Measurements from ENCODE around the gene EPHB2.
A peak's percentile ranks its signal among the peaks of the same experiment; 100 is the strongest.

Gene EPHB2

GRCh38 chr1:22816803-22817202 is 106.2 kb downstream of the EPHB2 start:
- no CpG with 5 or more reads among the region's 5 CpGs for WGBS, 2 donors (ENCODE audit: extremely low coverage in 2 of 2, insufficient read length in 2 of 2, insufficient replicate concordance in 1 of 2)

GRCh38 chr1:22817462-22817861 is 106.8 kb downstream of the EPHB2 start:
- H3K4me2 ChIP-seq (ENCODE audit: insufficient read depth, low read length, poor library complexity, severe bottlenecking): no peak overlapping the region
- H2BK15ac ChIP-seq (ENCODE audit: low read length): no peak overlapping the region
- H3K4me1 ChIP-seq (ENCODE audit: control insufficient read depth in 2 of 2, insufficient read depth in 1 of 2, low read depth in 1 of 2, low read length in 2 of 2): peaks cover 11 to 18% of the 10 kb centered on the region in 2 donors
- H3K27ac ChIP-seq (replicated peaks; ENCODE audit: low read length): peak overlapping the region; percentile 21
- WGBS, 2 donors (ENCODE audit: extremely low coverage in 2 of 2, insufficient read length in 2 of 2, insufficient replicate concordance in 1 of 2): no CpG with 5 or more reads among the region's 5 CpGs
- no peak overlapping the region for H3K4me3 ChIP-seq (ENCODE audit: low read length in 2 of 2)
- H4K8ac ChIP-seq (ENCODE audit: low read depth, low read length): no peak overlapping the region
- H3K9ac ChIP-seq (ENCODE audit: low read depth, low read length, poor library complexity): no peak overlapping the region
- H4K91ac ChIP-seq (ENCODE audit: low read depth, low read length, poor library complexity): no peak overlapping the region
- no peaks in the 10 kb centered on the region for H3K27me3 ChIP-seq (ENCODE audit: control insufficient read depth in 3 of 3, insufficient read depth in 3 of 3, low read depth in 1 of 3, low read length in 3 of 3)
- peaks cover 0 to 2% of the 10 kb centered on the region in 2 donors for H3K36me3 ChIP-seq (replicated peaks in 1 of 2; ENCODE audit: control insufficient read depth in 2 of 2, insufficient read depth in 2 of 2, low read length in 2 of 2)
- no peaks in the 10 kb centered on the region for H3K79me1 ChIP-seq (ENCODE audit: low read depth, low read length)
- DNase-seq (ENCODE audit: low spot score): no peak
- H2AK5ac ChIP-seq (ENCODE audit: low read depth, low read length): no peak overlapping the region
- peak overlapping the region; percentile 42 for H2BK5ac ChIP-seq (ENCODE audit: low read length)
- no peaks in the 10 kb centered on the region for H3K9me3 ChIP-seq (replicated peaks in 1 of 2; ENCODE audit: control insufficient read depth in 2 of 2, insufficient read depth in 1 of 2, low read depth in 1 of 2, low read length in 2 of 2)
- H2BK120ac ChIP-seq (ENCODE audit: low read depth, low read length): no peak overlapping the region
- H3K14ac ChIP-seq (ENCODE audit: low read length): no peak overlapping the region
- H2AFZ ChIP-seq (ENCODE audit: low read length): no peak overlapping the region
- peak overlapping the region; percentile 60 for H3K18ac ChIP-seq (ENCODE audit: low read length)
- H3K4ac ChIP-seq (ENCODE audit: low read length): no peak overlapping the region
- no peak overlapping the region for H2BK12ac ChIP-seq (ENCODE audit: low read length)
- no peak overlapping the region for H3K23ac ChIP-seq (ENCODE audit: low read depth, low read length, poor library complexity)

More at GRCh38 chr1:22816803-22817202, 106.2 kb downstream of the EPHB2 start:
- no peak overlapping the region for H2AK5ac ChIP-seq (ENCODE audit: low read depth, low read length)
- no peak overlapping the region for H2BK12ac ChIP-seq (ENCODE audit: low read length)
- H2AFZ ChIP-seq (ENCODE audit: low read length): no peak overlapping the region
- H3K4me1 ChIP-seq (ENCODE audit: control insufficient read depth in 2 of 2, insufficient read depth in 1 of 2, low read depth in 1 of 2, low read length in 2 of 2): peaks cover 11 to 18% of the 10 kb centered on the region in 2 donors
- H3K18ac ChIP-seq (ENCODE audit: low read length): no peak overlapping the region
- no peak overlapping the region for H3K4ac ChIP-seq (ENCODE audit: low read length)
- H3K36me3 ChIP-seq (replicated peaks in 1 of 2; ENCODE audit: control insufficient read depth in 2 of 2, insufficient read depth in 2 of 2, low read length in 2 of 2): peaks cover 0 to 2% of the 10 kb centered on the region in 2 donors
- H2BK5ac ChIP-seq (ENCODE audit: low read length): no peak overlapping the region
- no peak overlapping the region for H3K14ac ChIP-seq (ENCODE audit: low read length)
- H4K91ac ChIP-seq (ENCODE audit: low read depth, low read length, poor library complexity): no peak overlapping the region
- no peaks in the 10 kb centered on the region for H3K27me3 ChIP-seq (ENCODE audit: control insufficient read depth in 3 of 3, insufficient read depth in 3 of 3, low read depth in 1 of 3, low read length in 3 of 3)
- no peak overlapping the region for H3K27ac ChIP-seq (replicated peaks; ENCODE audit: low read length)
- H3K79me1 ChIP-seq (ENCODE audit: low read depth, low read length): no peaks in the 10 kb centered on the region
- no peaks in the 10 kb centered on the region for H3K9me3 ChIP-seq (replicated peaks in 1 of 2; ENCODE audit: control insufficient read depth in 2 of 2, insufficient read depth in 1 of 2, low read depth in 1 of 2, low read length in 2 of 2)
- no peak overlapping the region for H3K23ac ChIP-seq (ENCODE audit: low read depth, low read length, poor library complexity)
- H4K8ac ChIP-seq (ENCODE audit: low read depth, low read length): no peak overlapping the region
- H3K4me2 ChIP-seq (ENCODE audit: insufficient read depth, low read length, poor library complexity, severe bottlenecking): no peak overlapping the region
- peak overlapping the region; percentile 51 for H2BK15ac ChIP-seq (ENCODE audit: low read length)
- H3K9ac ChIP-seq (ENCODE audit: low read depth, low read length, poor library complexity): peak overlapping the region; percentile 53
- DNase-seq (ENCODE audit: low spot score): no peak
- H2BK120ac ChIP-seq (ENCODE audit: low read depth, low read length): no peak overlapping the region
- H3K4me3 ChIP-seq (ENCODE audit: low read length in 2 of 2): no peak overlapping the region

DNA sequence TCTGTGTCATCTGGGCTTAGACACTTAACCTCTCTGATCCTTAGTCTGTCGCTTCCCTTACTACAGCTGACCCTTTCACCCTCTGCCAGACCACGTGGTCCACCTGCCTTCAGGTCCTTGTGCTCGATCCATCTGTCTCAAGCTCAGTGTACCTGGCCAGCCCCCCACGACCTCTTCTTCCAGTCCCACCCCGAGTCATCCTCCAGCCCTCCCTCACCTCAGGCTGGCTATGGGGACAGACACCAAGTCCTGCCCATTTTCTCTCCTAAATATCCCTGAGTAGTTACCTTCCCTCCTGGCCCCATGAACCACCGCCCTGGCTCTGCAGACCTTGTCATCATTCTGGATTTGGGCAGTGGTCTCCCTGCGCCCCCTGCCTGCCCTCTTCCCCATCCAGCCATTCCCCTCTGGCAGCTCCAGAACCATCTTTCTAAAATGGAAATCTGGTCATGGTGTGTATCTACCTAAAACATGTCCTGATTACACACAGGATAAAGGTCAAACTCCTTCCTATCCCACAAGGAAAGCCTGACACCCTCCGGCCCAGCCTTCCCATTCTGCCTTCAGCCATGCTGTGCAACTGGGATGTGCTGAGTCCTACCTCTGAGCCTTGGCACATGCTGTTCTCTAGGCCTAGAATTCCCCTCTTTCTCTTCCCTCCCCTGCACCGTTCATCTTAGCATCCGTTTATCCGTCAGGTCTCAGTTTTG is 107.6 kb downstream of the EPHB2 start:
- Histone ChIP-seq H3K36me3 (replicated peaks in 1 of 2; ENCODE audit: control insufficient read depth in 2 of 2, insufficient read depth in 2 of 2, low read length in 2 of 2) (no peaks in the 10 kb centered on the region), H3K79me1 (ENCODE audit: low read depth, low read length) (no peaks in the 10 kb centered on the region), H3K4me2 (ENCODE audit: insufficient read depth, low read length, poor library complexity, severe bottlenecking) (no peak overlapping the region), H2BK12ac (ENCODE audit: low read length) (no peak overlapping the region), H2AK5ac (ENCODE audit: low read depth, low read length) (no peak overlapping the region), H3K14ac (ENCODE audit: low read length) (no peak overlapping the region), H3K4me1 (ENCODE audit: control insufficient read depth in 2 of 2, insufficient read depth in 1 of 2, low read depth in 1 of 2, low read length in 2 of 2) (peaks cover 11 to 18% of the 10 kb centered on the region in 2 donors), H3K4ac (ENCODE audit: low read length) (no peak overlapping the region), H2BK15ac (ENCODE audit: low read length) (no peak overlapping the region), H2AFZ (ENCODE audit: low read length) (no peak overlapping the region), H3K27me3 (ENCODE audit: control insufficient read depth in 3 of 3, insufficient read depth in 3 of 3, low read depth in 1 of 3, low read length in 3 of 3) (no peaks in the 10 kb centered on the region), H3K18ac (ENCODE audit: low read length) (peak overlapping the region; percentile 4), H3K9me3 (replicated peaks in 1 of 2; ENCODE audit: control insufficient read depth in 2 of 2, insufficient read depth in 1 of 2, low read depth in 1 of 2, low read length in 2 of 2) (no peaks in the 10 kb centered on the region), H3K4me3 (ENCODE audit: low read length in 2 of 2) (peak overlapping the region in 1 of 2 donors; percentile 29), H3K9ac (ENCODE audit: low read depth, low read length, poor library complexity) (no peak overlapping the region), H3K27ac (replicated peaks; ENCODE audit: low read length) (no peak overlapping the region), H4K8ac (ENCODE audit: low read depth, low read length) (no peak overlapping the region), H3K23ac (ENCODE audit: low read depth, low read length, poor library complexity) (no peak overlapping the region), H2BK120ac (ENCODE audit: low read depth, low read length) (no peak overlapping the region), H4K91ac (ENCODE audit: low read depth, low read length, poor library complexity) (no peak overlapping the region), H2BK5ac (ENCODE audit: low read length) (peak overlapping the region; percentile 42)
- no CpG with 5 or more reads among the region's 11 CpGs for WGBS, 2 donors (ENCODE audit: extremely low coverage in 2 of 2, insufficient read length in 2 of 2, insufficient replicate concordance in 1 of 2)
- no peak for DNase-seq (ENCODE audit: low spot score)

GRCh38 chr1:22819361-22819760 is 108.7 kb downstream of the EPHB2 start:
- no peak overlapping the region for H2AFZ ChIP-seq (ENCODE audit: low read length)
- H2AK5ac ChIP-seq (ENCODE audit: low read depth, low read length): no peak overlapping the region
- H3K4me3 ChIP-seq (ENCODE audit: low read length in 2 of 2): no peak overlapping the region
- H3K27me3 ChIP-seq (ENCODE audit: control insufficient read depth in 3 of 3, insufficient read depth in 3 of 3, low read depth in 1 of 3, low read length in 3 of 3): no peaks in the 10 kb centered on the region
- no peak overlapping the region for H3K4me2 ChIP-seq (ENCODE audit: insufficient read depth, low read length, poor library complexity, severe bottlenecking)
- H3K4me1 ChIP-seq (ENCODE audit: control insufficient read depth in 2 of 2, insufficient read depth in 1 of 2, low read depth in 1 of 2, low read length in 2 of 2): peaks cover 11 to 15% of the 10 kb centered on the region in 2 donors
- H4K91ac ChIP-seq (ENCODE audit: low read depth, low read length, poor library complexity): no peak overlapping the region
- no peak overlapping the region for H4K8ac ChIP-seq (ENCODE audit: low read depth, low read length)
- H3K79me1 ChIP-seq (ENCODE audit: low read depth, low read length): no peaks in the 10 kb centered on the region
- H3K18ac ChIP-seq (ENCODE audit: low read length): no peak overlapping the region
- H2BK12ac ChIP-seq (ENCODE audit: low read length): no peak overlapping the region
- H2BK120ac ChIP-seq (ENCODE audit: low read depth, low read length): no peak overlapping the region
- H2BK15ac ChIP-seq (ENCODE audit: low read length): no peak overlapping the region
- no peak overlapping the region for H3K23ac ChIP-seq (ENCODE audit: low read depth, low read length, poor library complexity)
- H3K14ac ChIP-seq (ENCODE audit: low read length): no peak overlapping the region
- whole genome bisulfite sequencing, 2 donors (ENCODE audit: extremely low coverage in 2 of 2, insufficient read length in 2 of 2, insufficient replicate concordance in 1 of 2): no CpG with 5 or more reads among the region's 4 CpGs
- H3K9ac ChIP-seq (ENCODE audit: low read depth, low read length, poor library complexity): no peak overlapping the region
- no peak for DNase-seq (ENCODE audit: low spot score)
- no peak overlapping the region for H2BK5ac ChIP-seq (ENCODE audit: low read length)
- no peaks in the 10 kb centered on the region for H3K36me3 ChIP-seq (replicated peaks in 1 of 2; ENCODE audit: control insufficient read depth in 2 of 2, insufficient read depth in 2 of 2, low read length in 2 of 2)
- H3K4ac ChIP-seq (ENCODE audit: low read length): no peak overlapping the region
- no peaks in the 10 kb centered on the region for H3K9me3 ChIP-seq (replicated peaks in 1 of 2; ENCODE audit: control insufficient read depth in 2 of 2, insufficient read depth in 1 of 2, low read depth in 1 of 2, low read length in 2 of 2)
- no peak overlapping the region for H3K27ac ChIP-seq (replicated peaks; ENCODE audit: low read length)

All from neuronal stem cell (in vitro differentiated cells).